ENCODE measurements around the gene SAPCD2. TPM values are rescaled to one million over a fixed set of nuclear protein-coding genes. Genes with fewer than 3 reads are reported as not detected.

Gene SAPCD2
- total RNA-seq, 6 experiments from 2014 or later = 0.05 to 0.43 (median 0.22) TPM; not detected in 1

GRCh38 chr9:137112564-137113384, 42.4 kb upstream of the SAPCD2 start:
- TF ChIP-seq POLR2A (IDR thresholded peaks at IDR 0.05) = no peak
- no peak for TF ChIP-seq CTCF (IDR thresholded peaks at IDR 0.05)
- intact Hi-C loops (cut with DNase I) = no loop called here
- Histone ChIP-seq H3K4me1 (peaks cover 0 to 4% (median 1%) of the 10 kb centered on the region in 4 donors), H3K27me3 (no peaks in the 10 kb centered on the region), H3K36me3 (peaks cover 0 to 3% (median 1%) of the 10 kb centered on the region in 4 donors), H3K9me3 (no peaks in the 10 kb centered on the region), H3K4me3 (no peak overlapping the region), H3K27ac (no peak overlapping the region)
- 88% methylated on average over 5 of the region's 42 CpGs for WGBS (ENCODE audit: insufficient coverage, low coverage, low lambda C conversion rate, missing lambda C conversion rate)
- no peak for DNase-seq
- ATAC-seq = no peak

DNA sequence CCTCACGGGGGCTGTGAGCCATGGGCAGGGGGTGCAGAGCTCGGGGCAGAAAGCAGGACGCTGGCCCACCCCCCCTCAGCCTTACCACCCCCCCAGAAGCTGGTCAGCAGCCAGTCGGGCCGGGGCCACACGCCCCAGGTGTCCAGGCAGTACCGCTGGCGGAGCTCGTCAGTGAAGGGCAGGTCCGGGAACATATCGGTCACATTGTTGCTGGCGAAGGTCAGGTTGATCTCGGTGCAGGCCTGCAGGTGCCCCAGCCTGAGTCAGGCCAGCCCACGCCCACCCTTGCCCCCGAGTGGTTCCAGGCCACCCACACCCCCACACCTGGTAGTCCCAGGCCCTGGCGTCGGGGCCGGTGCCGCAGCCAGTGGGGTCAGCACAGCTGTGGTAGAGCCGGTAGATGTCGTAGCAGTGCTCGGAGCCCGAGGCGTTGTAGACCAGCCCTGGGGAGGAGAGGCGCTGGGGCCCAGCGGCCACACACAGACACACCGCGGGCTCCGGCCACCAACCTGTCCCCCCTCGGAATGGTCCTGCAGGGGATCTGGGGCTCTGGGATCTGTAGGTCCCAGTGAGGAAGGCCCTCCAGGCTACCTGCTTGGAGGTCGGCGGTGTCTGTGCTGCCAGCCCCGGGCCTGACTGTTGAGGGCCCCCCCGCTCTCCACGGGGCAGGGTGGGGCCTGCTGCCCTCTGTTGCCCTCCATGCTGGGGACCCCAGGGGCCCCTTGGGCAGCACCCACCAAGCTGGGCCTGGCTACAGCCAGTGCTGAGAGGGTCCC, 41.6 kb upstream of the SAPCD2 start:
- TF ChIP-seq POLR2A (IDR thresholded peaks at IDR 0.05) (no peak), CTCF (IDR thresholded peaks at IDR 0.05) (no peak)
- Histone ChIP-seq H3K4me3 (no peak overlapping the region), H3K4me1 (peaks cover 0 to 4% (median 1%) of the 10 kb centered on the region in 4 donors), H3K27ac (no peak overlapping the region), H3K9me3 (no peaks in the 10 kb centered on the region), H3K27me3 (no peaks in the 10 kb centered on the region), H3K36me3 (peaks cover 0 to 10% (median 3%) of the 10 kb centered on the region in 4 donors)
- intact Hi-C loops (cut with DNase I) = no loop called here
- 87% methylated on average over 3 of the region's 35 CpGs for WGBS (ENCODE audit: insufficient coverage, low coverage, low lambda C conversion rate, missing lambda C conversion rate)
- ATAC-seq (no peak), DNase-seq (no peak)

GRCh38 chr9:137110911-137111787, 40.8 kb upstream of the SAPCD2 start:
- Histone ChIP-seq H3K9me3 (no peaks in the 10 kb centered on the region), H3K27ac (no peak overlapping the region), H3K4me1 (peaks cover 0 to 4% (median 1%) of the 10 kb centered on the region in 4 donors), H3K4me3 (no peak overlapping the region), H3K27me3 (no peaks in the 10 kb centered on the region), H3K36me3 (peaks cover 0 to 16% (median 5%) of the 10 kb centered on the region in 4 donors)
- DNase-seq (no peak), ATAC-seq (no peak)
- intact Hi-C loops (cut with DNase I) = no loop called here
- 76% methylated on average over 17 of the region's 28 CpGs for WGBS (ENCODE audit: insufficient coverage, low coverage, low lambda C conversion rate, missing lambda C conversion rate)
- no peak for TF ChIP-seq POLR2A (IDR thresholded peaks at IDR 0.05)
- TF ChIP-seq CTCF (IDR thresholded peaks at IDR 0.05) = no peak

- Histone ChIP-seq H3K27me3 (no peaks in the 10 kb centered on the region), H3K27ac (no peak overlapping the region), H3K36me3 (peaks cover 0 to 22% (median 5%) of the 10 kb centered on the region in 4 donors), H3K9me3 (no peaks in the 10 kb centered on the region), H3K4me3 (no peak overlapping the region), H3K4me1 (peaks cover 0 to 4% (median 1%) of the 10 kb centered on the region in 4 donors)
- DNase-seq (no peak), ATAC-seq (no peak)
- 80% methylated on average over 3 of the region's 38 CpGs for WGBS (ENCODE audit: insufficient coverage, low coverage, low lambda C conversion rate, missing lambda C conversion rate)
- TF ChIP-seq POLR2A (IDR thresholded peaks at IDR 0.05) (no peak), CTCF (IDR thresholded peaks at IDR 0.05) (no peak)
- intact Hi-C loops (cut with DNase I) = no loop called here
Observed at GRCh38 chr9:137110147-137110910, 40.0 kb upstream of the SAPCD2 start.

Data from right lobe of liver (tissue), 6 donors.